Measurements from ENCODE around the gene SNRNP40. TPM values are rescaled to one million over a fixed set of nuclear protein-coding genes. Genes with fewer than 3 reads are reported as not detected.
"Not testable (repeated sequence)": the region's sequence is repeated elsewhere in the genome, so short reads cannot be mapped to it uniquely, and the experiment has no call there.

The SNRNP40 gene
- total and polyA plus RNA-seq, 5 donors = 13.9 to 28.2 (median 24.5) TPM

GRCh38 chr1:31282426-31282825 is 14.2 kb downstream of the SNRNP40 start:
- H3K4me1 ChIP-seq (ENCODE audit: control insufficient read depth, insufficient read depth, low read length); H3K9me3 ChIP-seq (ENCODE audit: control insufficient read depth, low read length); ATAC-seq; intact Hi-C loops (cut with DNase I); H3K4me3 ChIP-seq (ENCODE audit: low read length); H3K27ac ChIP-seq (ENCODE audit: low read length); H3K27me3 ChIP-seq (ENCODE audit: control insufficient read depth, insufficient read depth); DNase-seq: not testable (repeated sequence)
- 93% methylated on average over 9 of the region's 9 CpGs for WGBS

- Histone ChIP-seq H3K9me3 (ENCODE audit: control insufficient read depth, low read length) (no peaks in the 10 kb centered on the region), H3K27me3 (ENCODE audit: control insufficient read depth, insufficient read depth) (no peaks in the 10 kb centered on the region), H3K4me3 (ENCODE audit: low read length) (no peak overlapping the region), H3K4me1 (ENCODE audit: control insufficient read depth, insufficient read depth, low read length) (no peaks in the 10 kb centered on the region), H3K27ac (ENCODE audit: low read length) (no peak overlapping the region)
- 79% methylated on average over 2 of the region's 2 CpGs for WGBS
- no peak for DNase-seq
- ATAC-seq = no peak
- intact Hi-C loops (cut with DNase I) = no loop called here
These were observed 23.0 kb downstream of the SNRNP40 start for GRCh38 chr1:31273619-31274018.

- ATAC-seq (no peak), DNase-seq (no peak)
- 56% methylated on average over 3 of the region's 3 CpGs for WGBS
- H3K9me3 ChIP-seq (ENCODE audit: control insufficient read depth, low read length) = no peaks in the 10 kb centered on the region
- H3K4me3 ChIP-seq (ENCODE audit: low read length) = no peak overlapping the region
- intact Hi-C loops (cut with DNase I) = no loop called here
- H3K27me3 ChIP-seq (ENCODE audit: control insufficient read depth, insufficient read depth) = no peaks in the 10 kb centered on the region
- no peak overlapping the region for H3K27ac ChIP-seq (ENCODE audit: low read length)
- no peaks in the 10 kb centered on the region for H3K4me1 ChIP-seq (ENCODE audit: control insufficient read depth, insufficient read depth, low read length)
These were observed 24.2 kb downstream of the SNRNP40 start for GRCh38 chr1:31272369-31272768.

GRCh38 chr1:31266547-31266946 is 30.0 kb downstream of the SNRNP40 start:
- Histone ChIP-seq H3K4me3 (ENCODE audit: low read length) (no peak overlapping the region), H3K9me3 (ENCODE audit: control insufficient read depth, low read length) (no peaks in the 10 kb centered on the region), H3K27ac (ENCODE audit: low read length) (no peak overlapping the region), H3K4me1 (ENCODE audit: control insufficient read depth, insufficient read depth, low read length) (peaks cover 2% of the 10 kb centered on the region), H3K27me3 (ENCODE audit: control insufficient read depth, insufficient read depth) (no peaks in the 10 kb centered on the region)
- WGBS = 89% methylated on average over 2 of the region's 2 CpGs
- ATAC-seq (no peak), DNase-seq (no peak)
- intact Hi-C loops (cut with DNase I) = no loop called here

- WGBS = 90% methylated on average over 1 of the region's 1 CpG
- intact Hi-C loops (cut with DNase I) = no loop called here
- H3K4me1 ChIP-seq (ENCODE audit: control insufficient read depth, insufficient read depth, low read length) = peaks cover 2% of the 10 kb centered on the region
- H3K27me3 ChIP-seq (ENCODE audit: control insufficient read depth, insufficient read depth) = no peaks in the 10 kb centered on the region
- no peaks in the 10 kb centered on the region for H3K9me3 ChIP-seq (ENCODE audit: control insufficient read depth, low read length)
- ATAC-seq (peak; percentile 16 to 45), DNase-seq (no peak)
- H3K27ac ChIP-seq (ENCODE audit: low read length) = no peak overlapping the region
- H3K4me3 ChIP-seq (ENCODE audit: low read length) = no peak overlapping the region
These were observed 31.7 kb downstream of the SNRNP40 start for GRCh38 chr1:31264790-31265386.

- no peaks in the 10 kb centered on the region for H3K9me3 ChIP-seq (ENCODE audit: control insufficient read depth, low read length)
- WGBS = 95% methylated on average over 3 of the region's 3 CpGs
- no peaks in the 10 kb centered on the region for H3K27me3 ChIP-seq (ENCODE audit: control insufficient read depth, insufficient read depth)
- DNase-seq = no peak
- intact Hi-C loops (cut with DNase I) = no loop called here
- H3K27ac ChIP-seq (ENCODE audit: low read length) = no peak overlapping the region
- no peak for ATAC-seq
- no peak overlapping the region for H3K4me3 ChIP-seq (ENCODE audit: low read length)
- H3K4me1 ChIP-seq (ENCODE audit: control insufficient read depth, insufficient read depth, low read length) = peaks cover 2% of the 10 kb centered on the region
These were observed 33.2 kb downstream of the SNRNP40 start for GRCh38 chr1:31263408-31263807.

- not testable (repeated sequence) for H3K4me3 ChIP-seq (ENCODE audit: low read length); H3K27ac ChIP-seq (ENCODE audit: low read length)
These were observed 34.2 kb downstream of the SNRNP40 start for GRCh38 chr1:31262393-31262792.

GRCh38 chr1:31261916-31262315 is 34.7 kb downstream of the SNRNP40 start:
- Histone ChIP-seq H3K4me3 (ENCODE audit: low read length) (no peak overlapping the region), H3K27ac (ENCODE audit: low read length) (no peak overlapping the region), H3K9me3 (ENCODE audit: control insufficient read depth, low read length) (no peaks in the 10 kb centered on the region), H3K27me3 (ENCODE audit: control insufficient read depth, insufficient read depth) (no peaks in the 10 kb centered on the region), H3K4me1 (ENCODE audit: control insufficient read depth, insufficient read depth, low read length) (peaks cover 2% of the 10 kb centered on the region)
- WGBS = 96% methylated on average over 3 of the region's 3 CpGs
- intact Hi-C loops (cut with DNase I) = no loop called here
- ATAC-seq = no peak
- DNase-seq = no peak

More at GRCh38 chr1:31262393-31262792, 34.2 kb downstream of the SNRNP40 start:
- 82% methylated on average over 5 of the region's 5 CpGs for WGBS
- H3K9me3 ChIP-seq (ENCODE audit: control insufficient read depth, low read length); H3K4me1 ChIP-seq (ENCODE audit: control insufficient read depth, insufficient read depth, low read length); ATAC-seq; H3K27me3 ChIP-seq (ENCODE audit: control insufficient read depth, insufficient read depth); DNase-seq; intact Hi-C loops (cut with DNase I): not testable (repeated sequence)

- no peak for ATAC-seq
- Histone ChIP-seq H3K4me1 (ENCODE audit: control insufficient read depth, insufficient read depth, low read length) (peaks cover 2% of the 10 kb centered on the region), H3K4me3 (ENCODE audit: low read length) (no peak overlapping the region), H3K27ac (ENCODE audit: low read length) (no peak overlapping the region), H3K9me3 (ENCODE audit: control insufficient read depth, low read length) (no peaks in the 10 kb centered on the region), H3K27me3 (ENCODE audit: control insufficient read depth, insufficient read depth) (no peaks in the 10 kb centered on the region)
- no peak for DNase-seq
- 88% methylated on average over 3 of the region's 3 CpGs for WGBS
- intact Hi-C loops (cut with DNase I) = loop anchor here in 1 of 4 donors (10.0 kb wide), 1 partner anchor 65 kb away; no protein-coding TSS in a partner anchor
These were observed 36.8 kb downstream of the SNRNP40 start for GRCh38 chr1:31259746-31260145.

GRCh38 chr1:31258581-31258980 is 38.0 kb downstream of the SNRNP40 start:
- no peak overlapping the region for H3K4me3 ChIP-seq (ENCODE audit: low read length)
- no peaks in the 10 kb centered on the region for H3K9me3 ChIP-seq (ENCODE audit: control insufficient read depth, low read length)
- no peaks in the 10 kb centered on the region for H3K4me1 ChIP-seq (ENCODE audit: control insufficient read depth, insufficient read depth, low read length)
- H3K27me3 ChIP-seq (ENCODE audit: control insufficient read depth, insufficient read depth) = no peaks in the 10 kb centered on the region
- ATAC-seq (no peak), DNase-seq (no peak)
- intact Hi-C loops (cut with DNase I) = loop anchor here in 1 of 4 donors (10.0 kb wide), 1 partner anchor 64 kb away; no protein-coding TSS in a partner anchor
- no peak overlapping the region for H3K27ac ChIP-seq (ENCODE audit: low read length)
- WGBS = 93% methylated on average over 1 of the region's 1 CpG

- no peaks in the 10 kb centered on the region for H3K4me1 ChIP-seq (ENCODE audit: control insufficient read depth, insufficient read depth, low read length)
- no peaks in the 10 kb centered on the region for H3K27me3 ChIP-seq (ENCODE audit: control insufficient read depth, insufficient read depth)
- no peaks in the 10 kb centered on the region for H3K9me3 ChIP-seq (ENCODE audit: control insufficient read depth, low read length)
- 95% methylated on average over 1 of the region's 1 CpG for WGBS
- DNase-seq (no peak), ATAC-seq (no peak)
- H3K4me3 ChIP-seq (ENCODE audit: low read length) = no peak overlapping the region
- H3K27ac ChIP-seq (ENCODE audit: low read length) = no peak overlapping the region
- intact Hi-C loops (cut with DNase I) = loop anchor here in 1 of 4 donors (10.0 kb wide), 1 partner anchor 62 kb away; no protein-coding TSS in a partner anchor
These were observed 39.4 kb downstream of the SNRNP40 start for GRCh38 chr1:31257213-31257612.
